Neural crest cell (in vitro differentiated cells): ENCODE measurements around the gene ETHE1. TPM values are rescaled to one million over a fixed set of nuclear protein-coding genes. Genes with fewer than 3 reads are reported as not detected.

Experiments used
- DNase-seq: peaks from one replicate; pipeline ENCODE4 v3.0.0; 2021; ENCODE audit warnings: low read depth, mixed read lengths, low spot score
- H3K27ac Mint-ChIP-seq: one replicate; pipeline ENCODE4 v1.8.0; 2021; ENCODE audit warnings: mild to moderate bottlenecking, mixed read lengths; ENCODE audit not compliant: unreplicated experiment
- H3K27me3 Mint-ChIP-seq: 2 replicates; pipeline ENCODE4 v1.8.0; 2021; ENCODE audit warnings: low read depth, mild to moderate bottlenecking, mixed read lengths
- H3K36me3 Mint-ChIP-seq: 2 replicates; pipeline ENCODE4 v1.8.0; 2021; ENCODE audit warnings: low read depth, mild to moderate bottlenecking, mixed read lengths
- H3K4me1 Mint-ChIP-seq: 2 replicates; pipeline ENCODE4 v1.8.0; 2021; ENCODE audit warnings: mixed read lengths
- H3K4me3 Mint-ChIP-seq: one replicate; pipeline ENCODE4 v1.8.0; 2021; ENCODE audit warnings: mild to moderate bottlenecking, mixed read lengths
- H3K9me3 Mint-ChIP-seq: 2 replicates; pipeline ENCODE4 v1.8.0; 2021; ENCODE audit warnings: mixed read lengths
- total RNA-seq: library from RNA; stranded (reverse); gene quantifications from 2 replicates; pipeline ENCODE4 v1.2.1, GENCODE V29; 2021
- TF ChIP-seq, protein P1 (sequence below): fragments of 200-600 bp; sonication (generic); conservative IDR thresholded peaks from 2 replicates; pipeline ENCODE4 v1.5.0; 2021; ENCODE audit warnings: antibody characterized with exemption, mild to moderate bottlenecking

The ETHE1 gene
- total RNA-seq, 1 donor from 2014 or later: 23.7 TPM

DNA sequence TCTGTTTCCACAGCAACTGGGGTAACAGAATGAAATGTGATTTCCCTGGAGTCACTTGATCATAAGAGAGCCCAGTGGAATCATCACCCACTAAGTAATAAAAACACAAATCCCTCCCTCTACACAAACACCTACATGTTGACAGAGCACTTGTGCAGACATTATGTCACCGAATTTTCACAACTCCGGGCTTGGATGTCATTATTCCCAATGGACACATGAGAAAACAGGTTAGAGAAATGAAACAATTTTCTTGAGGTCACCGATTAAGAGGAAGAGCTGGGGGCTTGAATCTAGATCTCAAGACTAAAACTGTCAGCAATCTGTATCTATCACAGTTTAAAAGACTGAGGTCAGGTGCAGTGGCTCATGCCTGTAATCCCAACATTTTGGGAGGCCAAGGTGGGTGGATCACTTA, 45.2 kb upstream of the ETHE1 start:
- H3K9me3 Mint-ChIP-seq: no peaks in the 10 kb centered on the region
- peaks cover 44% of the 10 kb centered on the region for H3K4me1 Mint-ChIP-seq
- no peaks in the 10 kb centered on the region for H3K36me3 Mint-ChIP-seq
- peak overlapping the region; percentile 54 for H3K27ac Mint-ChIP-seq
- DNase-seq: no peak
- H3K4me3 Mint-ChIP-seq: peak overlapping the region; percentile 60
- TF ChIP-seq, protein P1, sequence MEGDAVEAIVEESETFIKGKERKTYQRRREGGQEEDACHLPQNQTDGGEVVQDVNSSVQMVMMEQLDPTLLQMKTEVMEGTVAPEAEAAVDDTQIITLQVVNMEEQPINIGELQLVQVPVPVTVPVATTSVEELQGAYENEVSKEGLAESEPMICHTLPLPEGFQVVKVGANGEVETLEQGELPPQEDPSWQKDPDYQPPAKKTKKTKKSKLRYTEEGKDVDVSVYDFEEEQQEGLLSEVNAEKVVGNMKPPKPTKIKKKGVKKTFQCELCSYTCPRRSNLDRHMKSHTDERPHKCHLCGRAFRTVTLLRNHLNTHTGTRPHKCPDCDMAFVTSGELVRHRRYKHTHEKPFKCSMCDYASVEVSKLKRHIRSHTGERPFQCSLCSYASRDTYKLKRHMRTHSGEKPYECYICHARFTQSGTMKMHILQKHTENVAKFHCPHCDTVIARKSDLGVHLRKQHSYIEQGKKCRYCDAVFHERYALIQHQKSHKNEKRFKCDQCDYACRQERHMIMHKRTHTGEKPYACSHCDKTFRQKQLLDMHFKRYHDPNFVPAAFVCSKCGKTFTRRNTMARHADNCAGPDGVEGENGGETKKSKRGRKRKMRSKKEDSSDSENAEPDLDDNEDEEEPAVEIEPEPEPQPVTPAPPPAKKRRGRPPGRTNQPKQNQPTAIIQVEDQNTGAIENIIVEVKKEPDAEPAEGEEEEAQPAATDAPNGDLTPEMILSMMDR: no peak
- H3K27me3 Mint-ChIP-seq: no peaks in the 10 kb centered on the region

DNA sequence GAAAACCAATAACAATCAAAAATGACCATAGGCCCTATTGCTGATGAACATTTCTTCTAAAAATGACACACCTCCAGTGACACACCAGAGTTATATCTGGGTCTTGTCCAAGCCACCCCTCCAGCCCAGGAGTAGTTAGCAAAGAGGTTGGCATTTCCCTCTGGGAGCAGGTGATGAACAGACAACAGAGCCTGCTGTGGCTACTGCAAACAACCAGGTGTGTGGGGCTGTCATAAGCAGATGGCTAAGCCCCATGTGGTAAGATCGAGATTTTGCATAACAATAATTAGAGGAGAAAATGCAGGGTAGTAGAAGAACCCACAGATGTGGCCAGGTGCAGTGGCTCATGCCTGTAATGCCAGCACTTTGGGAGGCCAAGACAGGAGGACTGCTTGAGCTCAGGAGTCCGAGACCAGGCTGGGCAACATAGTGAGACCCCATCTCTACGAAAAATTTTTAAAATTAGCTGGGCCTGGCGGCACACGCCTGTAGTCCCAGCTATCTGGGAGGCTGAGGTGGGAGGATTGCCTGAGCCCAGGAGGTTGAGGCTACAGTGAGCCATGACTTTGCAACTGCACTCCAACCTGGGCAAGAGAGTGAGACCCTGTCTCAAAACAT, 43.3 kb upstream of the ETHE1 start:
- Mint-ChIP-seq H3K36me3 (peaks cover 2% of the 10 kb centered on the region), H3K27me3 (no peaks in the 10 kb centered on the region), H3K9me3 (no peaks in the 10 kb centered on the region), H3K27ac (no peak overlapping the region), H3K4me3 (peak overlapping the region; percentile 52), H3K4me1 (peaks cover 30% of the 10 kb centered on the region)
- DNase-seq: no peak
- TF ChIP-seq, protein P1: no peak

DNA sequence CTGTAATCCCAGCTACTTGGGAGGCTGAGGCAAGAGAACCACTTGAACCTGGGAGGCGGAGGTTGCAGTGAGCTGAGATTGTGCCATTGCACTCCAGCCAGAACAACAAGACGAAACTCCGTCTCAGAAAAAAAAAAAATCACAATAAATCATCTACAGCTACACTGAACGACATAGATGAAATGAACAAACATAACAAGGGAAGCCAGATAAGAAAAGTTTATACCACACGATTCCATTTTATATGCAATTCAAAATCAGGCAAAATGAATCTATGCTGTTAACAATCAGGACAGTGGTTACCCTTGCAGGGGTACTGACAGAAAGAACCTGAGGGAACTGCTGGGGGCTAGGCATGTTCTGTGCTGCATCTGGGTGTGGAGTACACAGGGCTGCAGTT, 42.7 kb upstream of the ETHE1 start:
- no peak overlapping the region for H3K4me3 Mint-ChIP-seq
- no peaks in the 10 kb centered on the region for H3K9me3 Mint-ChIP-seq
- TF ChIP-seq, protein P1: no peak
- H3K4me1 Mint-ChIP-seq: peaks cover 24% of the 10 kb centered on the region
- H3K27ac Mint-ChIP-seq: no peak overlapping the region
- H3K36me3 Mint-ChIP-seq: peaks cover 2% of the 10 kb centered on the region
- no peak for DNase-seq
- H3K27me3 Mint-ChIP-seq: no peaks in the 10 kb centered on the region

DNA sequence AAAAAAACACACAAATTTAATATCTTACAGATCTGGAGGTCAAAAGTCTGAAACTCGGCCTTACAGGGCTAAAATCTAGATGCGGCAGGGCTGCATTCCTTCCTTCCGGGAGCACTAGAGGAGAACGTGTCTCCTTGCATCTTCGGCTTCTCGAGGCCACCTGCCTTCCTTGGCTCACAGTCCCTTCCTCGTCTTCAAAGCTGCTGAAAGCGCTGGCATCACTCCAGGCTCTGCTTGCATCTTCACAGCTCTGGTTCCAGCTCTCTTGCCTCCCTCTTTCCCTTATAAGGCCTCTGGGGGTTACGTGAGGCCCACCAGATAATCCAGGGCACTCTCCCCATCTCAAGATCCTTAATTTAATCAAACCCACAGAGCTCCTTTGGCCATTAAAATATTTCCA, 37.8 kb upstream of the ETHE1 start:
- H3K4me1 Mint-ChIP-seq: peaks cover 4% of the 10 kb centered on the region
- no peak overlapping the region for H3K4me3 Mint-ChIP-seq
- peaks cover 4% of the 10 kb centered on the region for H3K36me3 Mint-ChIP-seq
- no peak overlapping the region for H3K27ac Mint-ChIP-seq
- no peak for DNase-seq
- no peaks in the 10 kb centered on the region for H3K27me3 Mint-ChIP-seq
- H3K9me3 Mint-ChIP-seq: no peaks in the 10 kb centered on the region
- TF ChIP-seq, protein P1: no peak

DNA sequence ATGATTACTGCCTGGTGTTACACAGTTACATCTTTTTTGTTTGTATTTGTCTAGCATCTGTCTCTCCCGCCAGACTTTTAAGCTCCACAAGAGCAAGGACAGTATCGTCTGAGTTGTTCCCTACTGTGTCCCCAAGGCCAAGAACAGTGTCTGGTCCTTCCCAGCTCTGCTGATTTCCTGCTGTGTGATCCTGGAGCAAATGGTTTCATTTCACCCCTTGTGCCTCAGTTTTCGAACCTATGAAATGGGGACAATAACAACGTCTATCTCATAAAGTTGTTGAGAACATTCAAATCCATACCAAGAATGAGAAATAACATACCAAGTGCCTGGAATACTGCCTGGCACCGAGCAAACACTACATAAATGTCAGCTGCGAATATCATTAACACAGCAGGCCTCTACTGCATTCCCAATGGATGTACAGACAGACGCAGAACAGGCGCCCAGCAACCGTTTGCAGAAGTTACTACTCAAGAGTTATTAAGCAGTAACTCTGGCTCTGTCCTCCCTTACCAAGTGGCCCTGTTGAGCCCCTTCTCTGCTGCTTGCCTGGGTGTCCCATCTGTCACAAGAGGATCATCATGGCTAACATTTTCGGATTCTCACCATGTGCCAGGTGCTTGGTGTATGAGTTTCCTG, 36.9 kb upstream of the ETHE1 start:
- H3K36me3 Mint-ChIP-seq: peaks cover 4% of the 10 kb centered on the region
- TF ChIP-seq, protein P1: no peak
- H3K27me3 Mint-ChIP-seq: no peaks in the 10 kb centered on the region
- no peak overlapping the region for H3K4me3 Mint-ChIP-seq
- H3K27ac Mint-ChIP-seq: peak overlapping the region; percentile 22
- DNase-seq: no peak
- H3K9me3 Mint-ChIP-seq: no peaks in the 10 kb centered on the region
- H3K4me1 Mint-ChIP-seq: peaks cover 4% of the 10 kb centered on the region
